Activated T-helper 17 cell treated with anti-CD3 and anti-CD28 coated beads, Interleukin-2, amount 50 U/mL, for 72 hours (primary cell): ENCODE data around the gene RHOC. TPM values are rescaled to one million over a fixed set of nuclear protein-coding genes. Genes with fewer than 3 reads are reported as not detected.
"Not testable (repeated sequence)": the region's sequence is repeated elsewhere in the genome, so short reads cannot be mapped to it uniquely, and the experiment has no call there.

Experiments used
- ATAC-seq: fragments of 150-1000 bp; cut with Tn5 transposase; replicated peaks from 2 replicates; pipeline ENCODE4 v1.10.0; 2021; ENCODE audit warnings: mild to moderate bottlenecking, moderate library complexity
- H3K27ac Mint-ChIP-seq: one replicate; pipeline ENCODE4 v1.8.0; 2022; ENCODE audit warnings: mixed read lengths
- H3K27me3 Mint-ChIP-seq: one replicate; pipeline ENCODE4 v1.8.0; 2022; ENCODE audit warnings: mixed read lengths
- H3K36me3 Mint-ChIP-seq: one replicate; pipeline ENCODE4 v1.8.0; 2022; ENCODE audit warnings: low read depth, mild to moderate bottlenecking, mixed read lengths
- H3K4me1 Mint-ChIP-seq: one replicate; pipeline ENCODE4 v1.8.0; 2022; ENCODE audit warnings: mixed read lengths
- H3K4me3 Mint-ChIP-seq: one replicate; pipeline ENCODE4 v1.8.0; 2022; ENCODE audit warnings: mild to moderate bottlenecking, mixed read lengths
- H3K9me3 Mint-ChIP-seq: one replicate; pipeline ENCODE4 v1.8.0; 2022; ENCODE audit warnings: mixed read lengths
- total RNA-seq, 2 donors: library from RNA; stranded (reverse); gene quantifications; one replicate each; pipeline ENCODE4 v1.2.3, GENCODE V29; 2022

The RHOC gene
- total RNA-seq, 2 donors from 2014 or later, result 39.5 to 59.4 TPM

- Mint-ChIP-seq H3K36me3 (no peaks in the 10 kb centered on the region), H3K4me3 (peak overlapping the region; percentile 33), H3K27ac (no peak overlapping the region), H3K9me3 (no peaks in the 10 kb centered on the region), H3K27me3 (peaks cover 4% of the 10 kb centered on the region), H3K4me1 (peaks cover 5% of the 10 kb centered on the region)
- ATAC-seq, result peak; percentile 28
Observed at GRCh38 chr1:112722601-112723510, 15.9 kb upstream of the RHOC start.

DNA sequence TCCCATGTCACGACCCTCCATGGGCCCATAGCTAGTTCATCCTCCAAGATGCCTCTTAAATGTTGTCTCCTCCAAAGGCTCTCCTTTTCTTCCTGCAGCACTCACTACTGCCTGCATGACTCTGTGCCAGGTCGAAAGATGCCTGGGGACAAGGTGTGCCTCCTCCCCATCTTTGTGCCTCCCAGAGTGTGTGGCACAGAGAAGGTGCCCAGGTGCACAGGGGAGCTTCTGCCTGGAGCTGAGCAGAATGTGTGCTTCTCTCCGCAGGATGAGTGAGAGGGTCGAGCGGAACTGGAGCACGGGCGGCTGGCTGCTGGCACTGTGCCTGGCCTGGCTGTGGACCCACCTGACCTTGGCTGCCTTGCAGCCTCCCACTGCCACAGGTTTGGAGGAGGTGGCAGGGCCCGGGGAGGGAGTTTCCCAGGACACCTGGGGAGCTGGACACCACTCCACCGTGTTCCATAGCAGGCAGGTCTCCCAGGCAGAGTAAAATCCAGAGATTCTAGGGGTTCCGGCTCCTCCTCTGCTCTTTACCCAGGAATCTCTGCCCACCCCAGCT is 15.1 kb upstream of the RHOC start:
- H3K4me1 Mint-ChIP-seq, result peaks cover 5% of the 10 kb centered on the region
- H3K4me3 Mint-ChIP-seq, result peak overlapping the region; percentile 33
- H3K36me3 Mint-ChIP-seq, result no peaks in the 10 kb centered on the region
- H3K27ac Mint-ChIP-seq, result no peak overlapping the region
- no peak for ATAC-seq
- no peaks in the 10 kb centered on the region for H3K9me3 Mint-ChIP-seq
- peaks cover 4% of the 10 kb centered on the region for H3K27me3 Mint-ChIP-seq

DNA sequence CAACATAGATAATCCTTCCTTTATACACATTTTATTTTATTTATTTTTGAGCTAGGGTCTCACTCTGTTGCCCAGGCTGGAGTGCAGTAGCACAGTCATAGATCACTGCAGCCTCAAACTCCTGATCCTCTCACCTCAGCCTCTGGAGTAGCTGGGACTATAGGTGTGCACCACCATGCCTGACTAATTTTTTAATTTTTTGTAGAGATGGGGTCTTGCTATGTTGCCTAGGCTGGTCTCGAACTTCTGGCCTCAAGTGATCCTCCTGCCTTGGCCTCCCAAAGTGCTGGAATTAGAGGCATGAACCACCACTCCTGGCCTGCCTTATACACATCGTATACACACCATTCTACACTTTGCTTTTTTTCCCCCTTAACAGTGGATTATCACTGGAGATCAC is 14.4 kb upstream of the RHOC start:
- H3K27me3 Mint-ChIP-seq, H3K4me3 Mint-ChIP-seq, H3K9me3 Mint-ChIP-seq, ATAC-seq, H3K36me3 Mint-ChIP-seq, H3K27ac Mint-ChIP-seq, H3K4me1 Mint-ChIP-seq: not testable (repeated sequence)

DNA sequence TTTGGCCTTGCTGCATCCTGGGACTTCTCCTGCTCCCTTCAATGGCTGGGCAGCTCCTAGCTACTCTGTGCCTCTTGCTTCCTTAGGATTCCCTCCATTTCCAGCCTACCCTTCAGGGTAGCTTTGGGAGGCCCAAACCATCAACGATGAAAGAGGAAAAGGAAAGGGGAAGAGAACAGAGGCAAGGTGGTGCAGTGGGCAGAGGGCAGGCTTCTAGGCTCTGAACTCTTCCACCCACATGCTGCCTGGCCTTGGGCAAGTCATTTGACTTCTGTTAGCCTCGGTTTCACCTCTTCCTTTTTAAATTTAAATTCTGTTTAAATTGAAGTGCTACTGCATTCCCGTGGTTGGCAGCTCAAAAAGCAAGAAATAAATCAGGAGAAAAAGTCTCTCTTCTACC is 13.9 kb upstream of the RHOC start:
- H3K27me3 Mint-ChIP-seq, result peaks cover 4% of the 10 kb centered on the region
- H3K36me3 Mint-ChIP-seq, result no peaks in the 10 kb centered on the region
- ATAC-seq, result no peak
- no peaks in the 10 kb centered on the region for H3K9me3 Mint-ChIP-seq
- H3K4me1 Mint-ChIP-seq, result peaks cover 5% of the 10 kb centered on the region
- no peak overlapping the region for H3K27ac Mint-ChIP-seq
- no peak overlapping the region for H3K4me3 Mint-ChIP-seq

GRCh38 chr1:112719706-112720105 is 12.8 kb upstream of the RHOC start:
- H3K4me3 Mint-ChIP-seq, result no peak overlapping the region
- H3K4me1 Mint-ChIP-seq, result peaks cover 5% of the 10 kb centered on the region
- no peaks in the 10 kb centered on the region for H3K9me3 Mint-ChIP-seq
- no peak overlapping the region for H3K27ac Mint-ChIP-seq
- H3K27me3 Mint-ChIP-seq, result peaks cover 4% of the 10 kb centered on the region
- no peak for ATAC-seq
- H3K36me3 Mint-ChIP-seq, result no peaks in the 10 kb centered on the region

DNA sequence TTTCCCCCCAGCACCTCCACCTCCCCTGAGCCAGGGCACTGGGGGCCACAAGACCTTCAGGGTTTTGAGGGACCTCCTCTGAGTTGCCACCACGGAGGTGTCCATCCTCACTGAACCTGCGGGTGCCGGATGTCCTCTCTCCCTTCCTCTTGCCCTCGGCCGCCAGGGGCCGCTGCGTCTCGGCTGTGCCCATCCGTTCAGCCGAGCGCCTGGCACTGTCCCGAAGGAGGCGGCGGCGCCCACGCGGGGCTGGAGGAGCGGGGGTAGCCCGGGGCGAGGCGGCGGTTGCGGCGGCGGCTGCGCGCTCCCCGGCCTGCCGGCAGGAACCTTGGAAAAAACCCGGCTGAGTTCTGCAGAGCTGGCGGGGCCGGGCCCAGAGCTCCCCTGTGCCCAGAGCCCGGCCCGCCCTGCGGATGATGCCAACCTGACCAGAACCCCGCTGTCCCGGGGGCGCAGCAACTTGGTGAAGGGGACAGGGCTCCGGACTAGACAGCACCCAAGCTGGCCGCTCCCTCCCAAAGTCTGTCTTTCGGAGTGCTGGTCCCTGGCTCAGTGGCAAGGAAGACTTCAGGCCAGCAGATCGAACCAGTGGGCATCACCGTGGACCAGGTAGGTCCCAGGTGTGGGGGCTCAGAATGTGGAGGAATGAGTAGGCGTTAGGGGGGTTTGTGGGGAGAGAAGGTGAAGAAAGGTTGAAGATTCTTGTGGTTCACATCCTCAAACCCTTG is 11.9 kb upstream of the RHOC start:
- H3K4me3 Mint-ChIP-seq, result peak overlapping the region; percentile 31
- no peaks in the 10 kb centered on the region for H3K36me3 Mint-ChIP-seq
- H3K27ac Mint-ChIP-seq, result no peak overlapping the region
- H3K9me3 Mint-ChIP-seq, result no peaks in the 10 kb centered on the region
- ATAC-seq, result peak; percentile 42
- peaks cover 8% of the 10 kb centered on the region for H3K4me1 Mint-ChIP-seq
- H3K27me3 Mint-ChIP-seq, result peaks cover 7% of the 10 kb centered on the region

DNA sequence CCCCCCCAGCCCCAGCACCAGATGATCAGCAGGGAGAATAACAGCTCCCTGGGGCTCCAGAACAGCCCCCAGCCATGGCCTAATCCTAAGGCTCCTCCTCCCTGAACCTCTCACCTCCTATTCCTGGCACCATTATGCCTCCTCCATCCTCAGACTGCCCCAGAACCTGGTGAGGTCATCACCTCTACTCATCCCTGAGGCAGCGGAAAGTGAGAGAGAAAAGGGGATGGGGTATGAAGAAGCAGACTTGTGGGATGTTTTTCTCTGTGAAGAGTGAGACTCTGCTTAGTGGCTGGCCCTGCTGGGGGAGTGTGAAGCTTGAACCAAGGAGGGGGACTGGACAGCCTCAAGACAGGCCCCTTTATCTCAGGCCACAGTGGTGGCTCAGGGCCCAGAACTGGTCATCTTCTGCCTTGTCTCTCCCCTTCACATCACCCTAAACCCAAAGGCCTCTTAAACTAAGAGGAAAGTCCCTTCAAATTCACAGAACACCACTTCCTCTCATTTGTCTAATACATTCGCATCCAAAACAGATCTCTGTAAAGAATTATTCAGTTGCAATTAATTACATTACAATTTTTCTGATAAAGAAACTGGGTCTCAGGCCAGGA is 10.4 kb upstream of the RHOC start:
- peaks cover 4% of the 10 kb centered on the region for H3K4me1 Mint-ChIP-seq
- no peak overlapping the region for H3K27ac Mint-ChIP-seq
- no peaks in the 10 kb centered on the region for H3K9me3 Mint-ChIP-seq
- no peak overlapping the region for H3K4me3 Mint-ChIP-seq
- peaks cover 4% of the 10 kb centered on the region for H3K27me3 Mint-ChIP-seq
- H3K36me3 Mint-ChIP-seq, result no peaks in the 10 kb centered on the region
- ATAC-seq, result no peak

GRCh38 chr1:112716133-112716720 is 9.3 kb upstream of the RHOC start:
- Mint-ChIP-seq H3K4me3 (peak overlapping the region; percentile 84), H3K4me1 (peaks cover 4% of the 10 kb centered on the region), H3K27me3 (peaks cover 4% of the 10 kb centered on the region), H3K36me3 (no peaks in the 10 kb centered on the region), H3K9me3 (no peaks in the 10 kb centered on the region), H3K27ac (peak overlapping the region; percentile 36)
- ATAC-seq, result peak; percentile 55

DNA sequence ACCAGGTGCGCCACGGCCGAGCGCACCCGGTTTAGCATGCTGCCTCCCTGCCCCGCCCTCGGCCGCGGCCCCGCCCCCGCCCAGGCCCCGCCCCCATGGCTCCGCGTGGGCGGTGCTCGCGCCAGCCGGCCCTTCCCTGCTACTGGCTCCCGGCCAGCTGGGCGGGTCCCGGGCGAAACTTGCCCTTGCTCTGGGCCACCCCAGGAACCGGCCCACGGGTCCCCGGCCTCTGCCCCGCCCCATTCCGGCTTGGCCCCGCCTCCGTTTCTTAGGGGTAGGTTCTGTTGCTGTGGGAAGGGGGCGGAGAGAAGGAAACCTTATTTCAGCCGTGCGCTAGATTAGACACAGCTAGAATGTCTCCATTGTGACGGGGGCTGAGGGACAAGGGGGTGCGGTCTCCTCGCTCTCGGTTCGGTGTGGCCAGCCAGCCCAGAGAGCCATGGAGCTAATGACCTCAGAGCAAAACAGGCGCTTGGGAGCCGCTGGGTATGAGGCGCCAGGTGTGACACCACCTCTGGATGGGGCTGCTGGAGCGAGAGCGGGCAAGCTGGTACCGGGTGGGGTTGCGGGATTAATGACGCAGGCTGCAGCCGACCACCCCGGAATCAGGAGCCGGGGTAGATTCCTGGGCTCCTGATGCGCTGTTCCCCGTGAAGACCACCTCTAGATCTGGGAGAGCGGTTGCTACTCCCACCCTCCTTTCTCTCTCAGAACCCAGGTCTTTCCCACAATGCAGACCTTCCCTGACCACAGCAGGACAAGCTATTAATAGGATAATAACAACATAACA is 8.5 kb upstream of the RHOC start, which contains the start of gene PPM1J:
PPM1J (minus strand) TSS at position 69 of the 790 bp plus-strand sequence; CDS start at position 38, 31 bp downstream.
- peaks cover 4% of the 10 kb centered on the region for H3K4me1 Mint-ChIP-seq
- peak within 1 kb of the TSS; percentile 84 for H3K4me3 Mint-ChIP-seq
- H3K27me3 Mint-ChIP-seq, result peaks cover 4% of the 10 kb centered on the region
- H3K36me3 Mint-ChIP-seq, result no peaks in the 10 kb centered on the region
- peak; percentile 86 for ATAC-seq
- H3K9me3 Mint-ChIP-seq, result no peaks in the 10 kb centered on the region
- H3K27ac Mint-ChIP-seq, result peak within 1 kb of the TSS; percentile 36

GRCh38 chr1:112714313-112715263 is 7.7 kb upstream of the RHOC start:
- Mint-ChIP-seq H3K27ac (no peak overlapping the region), H3K9me3 (no peaks in the 10 kb centered on the region), H3K36me3 (no peaks in the 10 kb centered on the region), H3K4me3 (peak overlapping the region; percentile 75), H3K4me1 (peaks cover 6% of the 10 kb centered on the region), H3K27me3 (peaks cover 4% of the 10 kb centered on the region)
- no peak for ATAC-seq

GRCh38 chr1:112713466-112714312 is 6.8 kb upstream of the RHOC start:
- H3K4me1 Mint-ChIP-seq, result peaks cover 10% of the 10 kb centered on the region
- H3K9me3 Mint-ChIP-seq, result no peaks in the 10 kb centered on the region
- no peak overlapping the region for H3K27ac Mint-ChIP-seq
- ATAC-seq, result no peak
- peaks cover 4% of the 10 kb centered on the region for H3K27me3 Mint-ChIP-seq
- no peaks in the 10 kb centered on the region for H3K36me3 Mint-ChIP-seq
- H3K4me3 Mint-ChIP-seq, result peak overlapping the region; percentile 75

DNA sequence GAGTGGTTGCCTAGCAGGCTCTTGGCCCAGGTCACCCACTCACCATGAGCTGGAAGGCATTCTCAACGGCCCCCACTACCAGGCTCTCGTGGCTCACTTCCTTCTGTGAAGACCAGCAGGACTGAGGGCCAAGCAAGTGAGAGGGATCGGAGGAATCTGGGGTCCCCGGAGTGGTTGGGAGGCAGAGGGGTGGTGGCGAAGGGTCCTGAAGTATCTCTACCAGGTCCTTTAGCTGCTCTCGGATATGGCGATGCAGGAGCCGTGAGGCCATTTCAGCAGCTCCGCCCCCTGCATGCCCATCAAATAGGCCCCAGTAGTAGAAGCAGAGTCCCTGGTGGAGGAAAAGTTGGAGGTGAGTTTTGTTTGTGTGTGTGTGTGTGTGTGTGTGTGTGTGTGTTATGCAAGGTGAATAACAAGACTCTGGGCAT is 5.8 kb upstream of the RHOC start:
- peaks cover 10% of the 10 kb centered on the region for H3K4me1 Mint-ChIP-seq
- no peak overlapping the region for H3K27ac Mint-ChIP-seq
- no peaks in the 10 kb centered on the region for H3K9me3 Mint-ChIP-seq
- peaks cover 4% of the 10 kb centered on the region for H3K27me3 Mint-ChIP-seq
- no peak overlapping the region for H3K4me3 Mint-ChIP-seq
- no peaks in the 10 kb centered on the region for H3K36me3 Mint-ChIP-seq
- no peak for ATAC-seq
